HepG2 (cell line): ENCODE data around the gene RNF125. TPM values are rescaled to one million over a fixed set of nuclear protein-coding genes. Genes with fewer than 3 reads are reported as not detected.
A peak's percentile ranks its signal among the peaks of the same experiment; 100 is the strongest.

ENCODE experiments used
- ATF1 ChIP-seq: IDR thresholded peaks from 2 replicates; pipeline ENCODE4 v1.6.1; 2016; ENCODE audit warnings: mild to moderate bottlenecking, control low read depth
- CBX2 ChIP-seq, 2 experiments: fragments of 200-600 bp in 1 of 2; sonication (generic); formaldehyde crosslinking in 1 of 2; IDR thresholded peaks; 2 replicates each; pipeline versions ENCODE4 v1.7.0 to v1.8.1; 2018 to 2022; ENCODE audit warnings: low read depth in 2 of 2, low read length in 1 of 2, mild to moderate bottlenecking in 1 of 2, missing genetic modification reagents in 1 of 2
- ELF1 ChIP-seq: sonication (generic); formaldehyde crosslinking; IDR thresholded peaks from 2 replicates; pipeline ENCODE4 v1.4.0; 2020; ENCODE audit warnings: missing genetic modification reagents
- GATA4 ChIP-seq: sonication (generic); IDR thresholded peaks from 2 replicates; pipeline ENCODE4 v1.6.1; 2016; ENCODE audit warnings: antibody characterized with exemption, low read depth, borderline replicate concordance
- GATAD2A ChIP-seq: IDR thresholded peaks from 2 replicates; pipeline ENCODE4 v1.6.1; 2016
- GLI4 ChIP-seq: sonication (generic); formaldehyde crosslinking; IDR thresholded peaks from 2 replicates; pipeline ENCODE4 v1.5.1; 2020; ENCODE audit warnings: missing genetic modification reagents, mild to moderate bottlenecking, moderate library complexity, borderline replicate concordance
- HIC2 ChIP-seq: sonication (generic); formaldehyde crosslinking; IDR thresholded peaks from 2 replicates; pipeline ENCODE4 v1.9.0; 2022; ENCODE audit warnings: low read depth, missing genetic modification reagents
- HOXA3 ChIP-seq: sonication (generic); formaldehyde crosslinking; IDR thresholded peaks from 2 replicates; pipeline ENCODE4 v1.5.0; 2020; ENCODE audit warnings: missing genetic modification reagents
- HOXD1 ChIP-seq: sonication (generic); formaldehyde crosslinking; IDR thresholded peaks from 2 replicates; pipeline ENCODE4 v1.5.0; 2020; ENCODE audit warnings: missing genetic modification reagents
- NFE2L2 ChIP-seq: fragments of 150-350 bp; IDR thresholded peaks from 2 replicates; pipeline ENCODE4 v1.6.1; 2014; ENCODE audit warnings: low read length
- ONECUT2 ChIP-seq: sonication (generic); formaldehyde crosslinking; IDR thresholded peaks from 2 replicates; pipeline ENCODE4 v1.4.0; 2020; ENCODE audit warnings: missing genetic modification reagents
- RBM39 ChIP-seq: fragments of 200-400 bp; formaldehyde crosslinking; IDR thresholded peaks from one replicate; pipeline ENCODE4 v1.6.1; 2018; ENCODE audit warnings: antibody characterized with exemption, mild to moderate bottlenecking, low read depth, low read length; ENCODE audit not compliant: poor library complexity, severe bottlenecking
- SAP130 ChIP-seq: IDR thresholded peaks from 2 replicates; pipeline ENCODE4 v1.6.1; 2016; ENCODE audit warnings: low read depth
- SOX13 ChIP-seq, 3 experiments: fragments of 450-650 bp in 1 of 3; sonication (generic) in 1 of 3; formaldehyde crosslinking in 1 of 3; IDR thresholded peaks in 2 of 3; conservative IDR thresholded peaks in 1 of 3; 2 replicates each; pipeline versions ENCODE4 v1.5.0 to v1.6.1; 2016 to 2020; ENCODE audit warnings: antibody characterized with exemption in 1 of 3, mild to moderate bottlenecking in 1 of 3, missing compliant biosample characterization in 1 of 3, missing genetic modification reagents in 1 of 3, moderate library complexity in 1 of 3
- SRSF4 ChIP-seq: fragments of 200-400 bp; formaldehyde crosslinking; IDR thresholded peaks from one replicate; pipeline ENCODE4 v1.6.1; 2018; ENCODE audit warnings: mild to moderate bottlenecking, low read depth, low read length, moderate library complexity; ENCODE audit not compliant: poor library complexity, severe bottlenecking
- TBX2 ChIP-seq: sonication (generic); formaldehyde crosslinking; IDR thresholded peaks from 2 replicates; pipeline ENCODE4 v1.5.0; 2020; ENCODE audit warnings: missing genetic modification reagents, mild to moderate bottlenecking, borderline replicate concordance
- TBX3 ChIP-seq: fragments of 450-650 bp; IDR thresholded peaks from 2 replicates; pipeline ENCODE4 v1.6.1; 2017; ENCODE audit warnings: antibody characterized with exemption, mild to moderate bottlenecking, inconsistent platforms, borderline replicate concordance
- TSC22D2 ChIP-seq: sonication (generic); formaldehyde crosslinking; IDR thresholded peaks from 2 replicates; pipeline ENCODE4 v1.5.1; 2020; ENCODE audit warnings: missing genetic modification reagents, mild to moderate bottlenecking, borderline replicate concordance
- WIZ ChIP-seq: sonication (generic); formaldehyde crosslinking; IDR thresholded peaks from 2 replicates; pipeline ENCODE4 v1.5.1; 2020; ENCODE audit warnings: mild to moderate bottlenecking, missing genetic modification reagents
- ZBTB39 ChIP-seq: sonication (generic); formaldehyde crosslinking; IDR thresholded peaks from 2 replicates; pipeline ENCODE4 v1.5.0; 2020; ENCODE audit warnings: missing genetic modification reagents
- ZBTB42 ChIP-seq: sonication (generic); formaldehyde crosslinking; IDR thresholded peaks from 2 replicates; pipeline ENCODE4 v1.5.0; 2020; ENCODE audit warnings: mild to moderate bottlenecking, missing genetic modification reagents
- ZKSCAN8 ChIP-seq: IDR thresholded peaks from 2 replicates; pipeline ENCODE4 v1.6.1; 2016; ENCODE audit warnings: borderline replicate concordance, missing genetic modification reagents, missing compliant biosample characterization
- ZNF264 ChIP-seq: sonication (generic); formaldehyde crosslinking; IDR thresholded peaks from 2 replicates; pipeline ENCODE4 v1.4.0; 2020; ENCODE audit warnings: missing genetic modification reagents
- ZNF382 ChIP-seq: sonication (generic); formaldehyde crosslinking; IDR thresholded peaks from 2 replicates; pipeline ENCODE4 v1.5.0; 2020; ENCODE audit warnings: missing genetic modification reagents, mild to moderate bottlenecking, borderline replicate concordance
- ZNF589 ChIP-seq: sonication (generic); formaldehyde crosslinking; conservative IDR thresholded peaks from 2 replicates; pipeline ENCODE4 v1.8.0; 2022; ENCODE audit warnings: mild to moderate bottlenecking, moderate library complexity, missing genetic modification reagents
- ZNF724P ChIP-seq: sonication (generic); formaldehyde crosslinking; IDR thresholded peaks from 2 replicates; pipeline ENCODE4 v1.8.0; 2022; ENCODE audit warnings: missing genetic modification reagents, borderline replicate concordance
- ZNF768 ChIP-seq: sonication (generic); formaldehyde crosslinking; IDR thresholded peaks from 2 replicates; pipeline ENCODE4 v1.4.0; 2020; ENCODE audit warnings: missing genetic modification reagents
- polyA plus RNA-seq, 8 experiments: library from polyadenylated mRNA; depleted of rRNA in 3 of 8; stranded (reverse) in 7 of 8; unstranded in 1 of 8; fragments of >200 nt; fragmentation: Illumina TruSeq in 4 of 8; extraction: Trizol in 4 of 8; gene quantifications; 2 replicates each; pipeline versions ENCODE4 v1.2.1 to v1.2.3, GENCODE V29; 2011 to 2016; ENCODE audit warnings: low read depth in 4 of 8, missing spikeins in 1 of 8, mixed read lengths in 1 of 8; ENCODE audit not compliant: insufficient read depth in 1 of 8
- total RNA-seq, 5 experiments: library from RNA; depleted of rRNA; stranded (reverse); fragments of >200 nt; fragmentation: Illumina TruSeq; extraction: Trizol; gene quantifications; 2 replicates each; pipeline ENCODE4 v1.2.3, GENCODE V29; 2016; ENCODE audit warnings: low read depth in 1 of 5

RNF125 gene
- total and polyA plus RNA-seq, 2 of the 13 experiments (the other 11 are each of a cell fraction or from before 2014, with no cell fraction given) = 0.58 to 1.8 TPM

GRCh38 chr18:32091724-32092421, 73.2 kb downstream of the RNF125 start, which contains the start of gene RNF138 (continued):
- TF ChIP-seq SRSF4 (no peak), ZNF768 (CRISPR knock-in tag) (peak; percentile 77), HOXA3 (CRISPR knock-in tag) (peak; percentile 91), ELF1 (peak; percentile 57), ZBTB42 (CRISPR knock-in tag) (peak; percentile 48; the same call in 1 of the 2 replicates), ZNF382 (no peak), ATF1 (CRISPR knock-in tag) (peak; percentile 86), ZKSCAN8 (no peak), TBX3 (peak; percentile 83; the same call in 1 of the 2 replicates), GATAD2A (peak; percentile 48), SAP130 (peak; percentile 67), SOX13 (IDR thresholded peaks at IDR 0.05) (no peak), SOX13 (CRISPR knock-in tag; conservative IDR thresholded peaks at IDR 0.05 in 1 of 2, IDR thresholded peaks at IDR 0.05 in 1 of 2) (peak in 1 of 2 experiments; percentile 30; a peak in 1 of 4 replicates), ZBTB39 (CRISPR knock-in tag) (peak; percentile 12; the same call in 1 of the 2 replicates), GATA4 (no peak), WIZ (CRISPR knock-in tag) (0 out of 2 replicates have a peak, but pooled peaks have one; percentile 81), ZNF264 (CRISPR knock-in tag) (0 out of 2 replicates have a peak, but pooled peaks have one; percentile 17), HOXD1 (no peak), NFE2L2 (no peak), HIC2 (CRISPR knock-in tag) (no peak), RBM39 (peak; percentile 82), ZNF724P (CRISPR knock-in tag) (peak; percentile 78; the same call in 1 of the 2 replicates), TBX2 (CRISPR knock-in tag) (peak; percentile 92), GLI4 (CRISPR knock-in tag) (peak; percentile 68; the same call in 1 of the 2 replicates), ONECUT2 (CRISPR knock-in tag) (no peak), CBX2 (IDR thresholded peaks at IDR 0.05; ENCODE audit: low read depth, low read length) (no peak), CBX2 (CRISPR knock-in tag; IDR thresholded peaks at IDR 0.05; ENCODE audit: low read depth) (no peak), ZNF589 (CRISPR knock-in tag) (peak; percentile 95; the same call in 1 of the 2 replicates), TSC22D2 (CRISPR knock-in tag) (peak; percentile 18; the same call in 1 of the 2 replicates)
